HAP-1 (cell line): ENCODE results near the gene RASEF.

Experiments used
- DNase-seq, 2 experiments: peaks; one replicate each; pipeline ENCODE4 v3.0.0-alpha.2; 2016 to 2020; ENCODE audit warnings: low spot score in 2 of 2
- H3K27me3 ChIP-seq: fragments of 250-450 bp; sonication (Bioruptor Pico); 2 replicates; pipeline ENCODE4 v1.5.1; 2020; ENCODE audit warnings: low read depth, mild to moderate bottlenecking, moderate library complexity
- H3K36me3 ChIP-seq: fragments of 250-450 bp; sonication (Bioruptor Pico); replicated peaks from 2 replicates; pipeline ENCODE4 v1.5.1; 2020; ENCODE audit warnings: mild to moderate bottlenecking
- H3K4me1 ChIP-seq: fragments of 250-450 bp; sonication (Bioruptor Pico); 2 replicates; pipeline ENCODE4 v1.5.1; 2020; ENCODE audit warnings: mild to moderate bottlenecking
- H3K4me3 ChIP-seq: fragments of 250-450 bp; sonication (Bioruptor Pico); 2 replicates; pipeline ENCODE4 v1.5.1; 2020; ENCODE audit warnings: mild to moderate bottlenecking, moderate library complexity
- H3K9me3 ChIP-seq: fragments of 250-450 bp; sonication (Bioruptor Pico); 2 replicates; pipeline ENCODE4 v1.5.1; 2020; ENCODE audit warnings: mild to moderate bottlenecking, moderate library complexity
- in situ Hi-C: fragments of 300-500 bp; cut with MboI; formaldehyde crosslinking; loops from 3 replicates; pipeline ENCODE4 v1.14.3; 2020; ENCODE audit warnings: low sequenced_read_pairs, inconsistent platforms, mixed read lengths

The RASEF gene

GRCh38 chr9:83068414-83068813 is 5.5 kb upstream of the RASEF start:
- no peaks in the 10 kb centered on the region for H3K9me3 ChIP-seq
- H3K27me3 ChIP-seq: peaks cover 5% of the 10 kb centered on the region; the same call in 1 of the 2 replicates
- H3K36me3 ChIP-seq: no peaks in the 10 kb centered on the region
- H3K4me3 ChIP-seq: no peak overlapping the region
- H3K4me1 ChIP-seq: no peaks in the 10 kb centered on the region
- in situ Hi-C loops: no loop called here
- no peak for DNase-seq

GRCh38 chr9:83067579-83067978 is 4.6 kb upstream of the RASEF start:
- Histone ChIP-seq H3K27me3 (peaks cover 8% of the 10 kb centered on the region), H3K36me3 (no peaks in the 10 kb centered on the region), H3K9me3 (no peaks in the 10 kb centered on the region), H3K4me3 (no peak overlapping the region), H3K4me1 (no peaks in the 10 kb centered on the region)
- no peak for DNase-seq
- in situ Hi-C loops: no loop called here

GRCh38 chr9:83066771-83067170 is 3.8 kb upstream of the RASEF start:
- no peaks in the 10 kb centered on the region for H3K9me3 ChIP-seq
- H3K4me3 ChIP-seq: no peak overlapping the region
- no peak for DNase-seq
- in situ Hi-C loops: no loop called here
- H3K4me1 ChIP-seq: no peaks in the 10 kb centered on the region
- peaks cover 8% of the 10 kb centered on the region for H3K27me3 ChIP-seq
- no peaks in the 10 kb centered on the region for H3K36me3 ChIP-seq

- no peaks in the 10 kb centered on the region for H3K36me3 ChIP-seq
- DNase-seq: no peak
- H3K27me3 ChIP-seq: peaks cover 8% of the 10 kb centered on the region
- in situ Hi-C loops: no loop called here
- no peaks in the 10 kb centered on the region for H3K4me1 ChIP-seq
- H3K4me3 ChIP-seq: no peak overlapping the region
- H3K9me3 ChIP-seq: no peaks in the 10 kb centered on the region
Observed at GRCh38 chr9:83065233-83065632, 2.3 kb upstream of the RASEF start.

- in situ Hi-C loops: no loop called here
- Histone ChIP-seq H3K4me1 (no peaks in the 10 kb centered on the region), H3K27me3 (peaks cover 8% of the 10 kb centered on the region), H3K36me3 (no peaks in the 10 kb centered on the region), H3K9me3 (no peaks in the 10 kb centered on the region), H3K4me3 (no peak overlapping the region)
- DNase-seq: no peak
Observed at GRCh38 chr9:83061990-83062650, 822 bp downstream of the RASEF start.

GRCh38 chr9:83061036-83061435 is 1.9 kb downstream of the RASEF start:
- no peak for DNase-seq
- in situ Hi-C loops: no loop called here
- Histone ChIP-seq H3K27me3 (peaks cover 8% of the 10 kb centered on the region), H3K36me3 (no peaks in the 10 kb centered on the region), H3K9me3 (no peaks in the 10 kb centered on the region), H3K4me1 (no peaks in the 10 kb centered on the region), H3K4me3 (no peak overlapping the region)

GRCh38 chr9:83060556-83060955 is 2.4 kb downstream of the RASEF start:
- peaks cover 8% of the 10 kb centered on the region for H3K27me3 ChIP-seq
- no peak overlapping the region for H3K4me3 ChIP-seq
- H3K4me1 ChIP-seq: no peaks in the 10 kb centered on the region
- H3K9me3 ChIP-seq: no peaks in the 10 kb centered on the region
- in situ Hi-C loops: no loop called here
- no peaks in the 10 kb centered on the region for H3K36me3 ChIP-seq
- DNase-seq: no peak

GRCh38 chr9:83059417-83059816 is 3.5 kb downstream of the RASEF start:
- H3K27me3 ChIP-seq: peaks cover 8% of the 10 kb centered on the region
- no peak overlapping the region for H3K4me3 ChIP-seq
- in situ Hi-C loops: no loop called here
- DNase-seq: no peak
- H3K36me3 ChIP-seq: no peaks in the 10 kb centered on the region
- no peaks in the 10 kb centered on the region for H3K4me1 ChIP-seq
- no peaks in the 10 kb centered on the region for H3K9me3 ChIP-seq

- DNase-seq: no peak
- Histone ChIP-seq H3K27me3 (no peaks in the 10 kb centered on the region), H3K4me1 (no peaks in the 10 kb centered on the region), H3K4me3 (no peak overlapping the region), H3K36me3 (no peaks in the 10 kb centered on the region), H3K9me3 (no peaks in the 10 kb centered on the region)
- in situ Hi-C loops: no loop called here
Observed at GRCh38 chr9:83056911-83057310, 6.0 kb downstream of the RASEF start.

- Histone ChIP-seq H3K9me3 (no peaks in the 10 kb centered on the region), H3K4me1 (no peaks in the 10 kb centered on the region), H3K4me3 (no peak overlapping the region), H3K36me3 (no peaks in the 10 kb centered on the region), H3K27me3 (no peaks in the 10 kb centered on the region)
- in situ Hi-C loops: no loop called here
- DNase-seq: no peak
Observed at GRCh38 chr9:83056174-83056573, 6.8 kb downstream of the RASEF start.

GRCh38 chr9:83047839-83048775 is 14.8 kb downstream of the RASEF start:
- H3K4me3 ChIP-seq: no peak overlapping the region
- no peaks in the 10 kb centered on the region for H3K4me1 ChIP-seq
- H3K27me3 ChIP-seq: no peaks in the 10 kb centered on the region
- no peaks in the 10 kb centered on the region for H3K36me3 ChIP-seq
- in situ Hi-C loops: no loop called here
- no peaks in the 10 kb centered on the region for H3K9me3 ChIP-seq
- DNase-seq: no peak

GRCh38 chr9:83043597-83043996 is 19.3 kb downstream of the RASEF start:
- Histone ChIP-seq H3K4me1 (no peaks in the 10 kb centered on the region), H3K9me3 (no peaks in the 10 kb centered on the region), H3K36me3 (no peaks in the 10 kb centered on the region), H3K27me3 (no peaks in the 10 kb centered on the region), H3K4me3 (no peak overlapping the region)
- DNase-seq: no peak
- in situ Hi-C loops: no loop called here

GRCh38 chr9:83041771-83042170 is 21.2 kb downstream of the RASEF start:
- in situ Hi-C loops: no loop called here
- no peak overlapping the region for H3K4me3 ChIP-seq
- no peaks in the 10 kb centered on the region for H3K9me3 ChIP-seq
- no peak for DNase-seq
- H3K4me1 ChIP-seq: no peaks in the 10 kb centered on the region
- H3K36me3 ChIP-seq: no peaks in the 10 kb centered on the region
- no peaks in the 10 kb centered on the region for H3K27me3 ChIP-seq

- in situ Hi-C loops: no loop called here
- no peaks in the 10 kb centered on the region for H3K27me3 ChIP-seq
- no peaks in the 10 kb centered on the region for H3K4me1 ChIP-seq
- DNase-seq: no peak
- no peaks in the 10 kb centered on the region for H3K36me3 ChIP-seq
- H3K4me3 ChIP-seq: no peak overlapping the region
- no peaks in the 10 kb centered on the region for H3K9me3 ChIP-seq
Observed at GRCh38 chr9:83039303-83039702, 23.6 kb downstream of the RASEF start.
